HG03378 (cell line): ENCODE measurements around the gene HSD17B3.
"Not testable (repeated sequence)": the region's sequence is repeated elsewhere in the genome, so short reads cannot be mapped to it uniquely, and the experiment has no call there.

Experiments used
- ATAC-seq: cut with Tn5 transposase; IDR thresholded peaks from one replicate; pipeline ENCODE4 v1.9.1; 2021; ENCODE audit warnings: mild to moderate bottlenecking, moderate library complexity; ENCODE audit not compliant: unreplicated experiment

HSD17B3 gene

GRCh38 chr9:96302021-96302420, at the start of gene HSD17B3:
TSS of gene HSD17B3 (minus strand) at chr9:96302176. CDS start at chr9:96302104, 72 bp downstream.
- no peak for ATAC-seq

GRCh38 chr9:96350866-96351265, 48.9 kb upstream of the HSD17B3 start:
- ATAC-seq: no peak

GRCh38 chr9:96348261-96348660, 46.3 kb upstream of the HSD17B3 start:
- no peak for ATAC-seq

- ATAC-seq: no peak
Measured at GRCh38 chr9:96345551-96345950, 43.6 kb upstream of the HSD17B3 start.

GRCh38 chr9:96344458-96345180, 42.6 kb upstream of the HSD17B3 start:
- ATAC-seq: no peak

- ATAC-seq: no peak
Measured at GRCh38 chr9:96343515-96344360, 41.8 kb upstream of the HSD17B3 start.

- ATAC-seq: no peak
Measured at GRCh38 chr9:96342571-96343245, 40.7 kb upstream of the HSD17B3 start.

- ATAC-seq: no peak
Measured at GRCh38 chr9:96340707-96341106, 38.7 kb upstream of the HSD17B3 start.

GRCh38 chr9:96338299-96338698, 36.3 kb upstream of the HSD17B3 start:
- no peak for ATAC-seq

GRCh38 chr9:96333958-96334357, 32.0 kb upstream of the HSD17B3 start:
- no peak for ATAC-seq

GRCh38 chr9:96331236-96331947, 29.4 kb upstream of the HSD17B3 start:
- ATAC-seq: no peak

GRCh38 chr9:96327694-96328352, 25.8 kb upstream of the HSD17B3 start:
- ATAC-seq: no peak

- ATAC-seq: no peak
Measured at GRCh38 chr9:96323169-96323568, 21.2 kb upstream of the HSD17B3 start.

- not testable (repeated sequence) for ATAC-seq
Measured at GRCh38 chr9:96322736-96323135, 20.8 kb upstream of the HSD17B3 start.

GRCh38 chr9:96322210-96322609, 20.2 kb upstream of the HSD17B3 start:
- ATAC-seq: not testable (repeated sequence)

- ATAC-seq: no peak
Measured at GRCh38 chr9:96321515-96321914, 19.5 kb upstream of the HSD17B3 start.

- ATAC-seq: no peak
Measured at GRCh38 chr9:96320749-96321280, 18.8 kb upstream of the HSD17B3 start.

GRCh38 chr9:96318921-96319565, 17.1 kb upstream of the HSD17B3 start:
- no peak for ATAC-seq

GRCh38 chr9:96317335-96317980, 15.5 kb upstream of the HSD17B3 start:
- no peak for ATAC-seq
